Thymus (tissue), 11 donors: ENCODE measurements around the gene CNNM3. TPM values are rescaled to one million over a fixed set of nuclear protein-coding genes. Genes with fewer than 3 reads are reported as not detected.

Experiments used
- DNase-seq, 9 donors: peaks; one replicate each; pipeline ENCODE4 v3.0.0-alpha.2; 2013; ENCODE audit warnings: low spot score in 9 of 9, low read depth in 6 of 9, missing footprints in 1 of 9
- H3K27ac ChIP-seq, 2 donors: one replicate each; pipeline ENCODE4 v1.5.1; 2013; ENCODE audit warnings: control low read depth in 1 of 2, low read depth in 1 of 2, low read length in 1 of 2, mild to moderate bottlenecking in 1 of 2, moderate library complexity in 1 of 2
- H3K27me3 ChIP-seq, 2 donors: one replicate each; pipeline ENCODE4 v1.5.1; 2013; ENCODE audit warnings: low read length in 1 of 2; ENCODE audit not compliant: control insufficient read depth in 2 of 2, insufficient read depth in 1 of 2
- H3K36me3 ChIP-seq, 2 donors: one replicate each; pipeline ENCODE4 v1.5.1; 2013; ENCODE audit warnings: low read length in 1 of 2, mild to moderate bottlenecking in 1 of 2, moderate library complexity in 1 of 2; ENCODE audit not compliant: control insufficient read depth in 2 of 2, insufficient read depth in 2 of 2
- H3K4me1 ChIP-seq, 2 donors: one replicate each; pipeline ENCODE4 v1.5.1; 2013; ENCODE audit warnings: low read length in 2 of 2; ENCODE audit not compliant: control insufficient read depth in 2 of 2, insufficient read depth in 2 of 2
- H3K4me3 ChIP-seq, 2 donors: one replicate each; pipeline ENCODE4 v1.5.1; 2013; ENCODE audit warnings: low read length in 2 of 2, control low read depth in 1 of 2, mild to moderate bottlenecking in 1 of 2
- H3K9me3 ChIP-seq, 2 donors: one replicate each; pipeline ENCODE4 v1.5.1; 2013; ENCODE audit warnings: low read length in 1 of 2, mild to moderate bottlenecking in 1 of 2; ENCODE audit not compliant: control insufficient read depth in 2 of 2, insufficient read depth in 1 of 2
- WGBS: extraction: QIAGEN DNeasy Blood & Tissue Kit; methylation state at CpG from one replicate; pipeline ENCODE4 v1.1.7; 2013; 5-methylcytosine and 5-hydroxymethylcytosine counted together
- polyA plus RNA-seq: library from polyadenylated mRNA; stranded (reverse); fragments of 200-250 nt; gene quantifications from one replicate; pipeline ENCODE4 v1.2.3, GENCODE V29; 2013
- total RNA-seq: library from RNA; stranded (reverse); fragments of 120-200 nt; gene quantifications from one replicate; pipeline ENCODE4 v1.2.4, GENCODE V29; 2013
- donor health status: healthy.

CNNM3 gene
- total and polyA plus RNA-seq, 2 donors: 5.3 to 7.3 TPM

GRCh38 chr2:96878171-96878570 is 62.1 kb downstream of the CNNM3 start:
- Histone ChIP-seq H3K27ac (no peak overlapping the region), H3K4me1 (peaks cover 0 to 54% of the 10 kb centered on the region in 2 donors), H3K36me3 (no peaks in the 10 kb centered on the region), H3K27me3 (peaks cover 3 to 36% of the 10 kb centered on the region in 2 donors), H3K9me3 (no peaks in the 10 kb centered on the region), H3K4me3 (no peak overlapping the region)
- no peak for DNase-seq
- 97% methylated on average over 7 of the region's 7 CpGs for WGBS

GRCh38 chr2:96878796-96879544 is 62.9 kb downstream of the CNNM3 start:
- no peak overlapping the region for H3K4me3 ChIP-seq
- H3K9me3 ChIP-seq: no peaks in the 10 kb centered on the region
- H3K4me1 ChIP-seq: peaks cover 0 to 54% of the 10 kb centered on the region in 2 donors
- H3K27ac ChIP-seq: no peak overlapping the region
- no peaks in the 10 kb centered on the region for H3K36me3 ChIP-seq
- 96% methylated on average over 22 of the region's 22 CpGs for WGBS
- H3K27me3 ChIP-seq: peaks cover 2 to 31% of the 10 kb centered on the region in 2 donors
- DNase-seq: no peak

- H3K4me1 ChIP-seq: peaks cover 0 to 48% of the 10 kb centered on the region in 2 donors
- peaks cover 0 to 24% of the 10 kb centered on the region in 2 donors for H3K27me3 ChIP-seq
- no peak for DNase-seq
- H3K36me3 ChIP-seq: no peaks in the 10 kb centered on the region
- H3K4me3 ChIP-seq: no peak overlapping the region
- whole genome bisulfite sequencing: 97% methylated on average over 18 of the region's 18 CpGs
- H3K9me3 ChIP-seq: no peaks in the 10 kb centered on the region
- H3K27ac ChIP-seq: no peak overlapping the region
These were observed 63.5 kb downstream of the CNNM3 start for GRCh38 chr2:96879545-96880040.

GRCh38 chr2:96880891-96881273 is 64.8 kb downstream of the CNNM3 start:
- H3K27ac ChIP-seq: no peak overlapping the region
- peaks cover 0 to 41% of the 10 kb centered on the region in 2 donors for H3K4me1 ChIP-seq
- 92% methylated on average over 6 of the region's 6 CpGs for WGBS
- peaks cover 0 to 16% of the 10 kb centered on the region in 2 donors for H3K27me3 ChIP-seq
- H3K4me3 ChIP-seq: no peak overlapping the region
- no peak for DNase-seq
- H3K9me3 ChIP-seq: no peaks in the 10 kb centered on the region
- H3K36me3 ChIP-seq: no peaks in the 10 kb centered on the region

GRCh38 chr2:96881349-96882195 is 65.5 kb downstream of the CNNM3 start:
- no peak overlapping the region for H3K4me3 ChIP-seq
- H3K36me3 ChIP-seq: no peaks in the 10 kb centered on the region
- H3K9me3 ChIP-seq: no peaks in the 10 kb centered on the region
- DNase-seq: no peak
- WGBS: 91% methylated on average over 10 of the region's 10 CpGs
- H3K27me3 ChIP-seq: peaks cover 0 to 12% of the 10 kb centered on the region in 2 donors
- H3K4me1 ChIP-seq: peaks cover 0 to 37% of the 10 kb centered on the region in 2 donors
- peak overlapping the region; percentile 47 to 60 for H3K27ac ChIP-seq

- Histone ChIP-seq H3K4me3 (no peak overlapping the region), H3K9me3 (no peaks in the 10 kb centered on the region), H3K27me3 (peaks cover 0 to 12% of the 10 kb centered on the region in 2 donors), H3K36me3 (no peaks in the 10 kb centered on the region), H3K27ac (peak overlapping the region; percentile 47 to 60), H3K4me1 (peaks cover 0 to 34% of the 10 kb centered on the region in 2 donors)
- WGBS: 84% methylated on average over 12 of the region's 12 CpGs
- no peak for DNase-seq
These were observed 66.2 kb downstream of the CNNM3 start for GRCh38 chr2:96882230-96882629.

GRCh38 chr2:96882906-96883305 is 66.8 kb downstream of the CNNM3 start:
- DNase-seq: no peak
- Histone ChIP-seq H3K36me3 (no peaks in the 10 kb centered on the region), H3K27me3 (peaks cover 0 to 10% of the 10 kb centered on the region in 2 donors), H3K4me3 (no peak overlapping the region), H3K9me3 (no peaks in the 10 kb centered on the region), H3K27ac (peak overlapping the region in 1 of 2 donors; percentile 32), H3K4me1 (peaks cover 0 to 36% of the 10 kb centered on the region in 2 donors)
- 93% methylated on average over 8 of the region's 8 CpGs for WGBS

GRCh38 chr2:96883306-96883705 is 67.2 kb downstream of the CNNM3 start:
- Histone ChIP-seq H3K4me1 (peaks cover 0 to 40% of the 10 kb centered on the region in 2 donors), H3K9me3 (no peaks in the 10 kb centered on the region), H3K27me3 (peaks cover 0 to 10% of the 10 kb centered on the region in 2 donors), H3K4me3 (no peak overlapping the region), H3K27ac (peak overlapping the region in 1 of 2 donors; percentile 23), H3K36me3 (no peaks in the 10 kb centered on the region)
- no peak for DNase-seq
- WGBS: 96% methylated on average over 9 of the region's 9 CpGs
